ENCODE results near the gene SNX22. TPM values are rescaled to one million over a fixed set of nuclear protein-coding genes. Genes with fewer than 3 reads are reported as not detected.

Gene SNX22
- polyA plus RNA-seq, 2 of the 4 experiments (the other 2 are of a cell fraction) = 0.22 to 1.1 TPM

GRCh38 chr15:64136347-64136746 lies 15.2 kb upstream of the SNX22 start:
- no peaks in the 10 kb centered on the region for H3K4me1 ChIP-seq
- H3K27ac ChIP-seq = no peak overlapping the region
- CTCF ChIA-PET = interaction anchor here (0.6 to 4.2 kb wide), 5 partner anchors 13 to 643 kb away, joined by 3 to 20 read pairs (median 3); no protein-coding TSS in a partner anchor
- DNase-seq (ENCODE audit: low read depth in 1 of 2, low spot score in 1 of 2) (no peak), ATAC-seq (no peak), FAIRE-seq (no peak)
- WGBS (ENCODE audit: missing lambda C conversion rate) = 92% methylated on average over 7 of the region's 7 CpGs
- H3K4me3 ChIP-seq = no peak overlapping the region
- POLR2A ChIA-PET = no interaction called here
- TF ChIP-seq FOSL2 (IDR thresholded peaks at IDR 0.05) (no peak), FOSL2 (CRISPR knock-in tag; IDR thresholded peaks at IDR 0.05) (no peak), POLR2AphosphoS2 (conservative IDR thresholded peaks at IDR 0.05; ENCODE audit: low read length) (no peak), PBX3 (IDR thresholded peaks at IDR 0.05) (no peak), CBX2 (IDR thresholded peaks at IDR 0.05; ENCODE audit: borderline replicate concordance, low read depth) (no peak), CHD4 (IDR thresholded peaks at IDR 0.05; ENCODE audit: borderline replicate concordance) (no peak), MAFK (IDR thresholded peaks at IDR 0.05; ENCODE audit: partially characterized antibody) (no peak), SREBF2 (IDR thresholded peaks at IDR 0.05) (no peak), MYC (IDR thresholded peaks at IDR 0.05; ENCODE audit: borderline replicate concordance, low read length) (no peak), JUNB (IDR thresholded peaks at IDR 0.05) (no peak), CTCF (IDR thresholded peaks at IDR 0.05) (no peak), ZC3H11A (IDR thresholded peaks at IDR 0.05) (no peak)
- H3K9me3 ChIP-seq = no peaks in the 10 kb centered on the region
- no peak overlapping the region for H3K4me2 ChIP-seq

- TF ChIP-seq FOXS1 (CRISPR knock-in tag; IDR thresholded peaks at IDR 0.05) (no peak), NFE2L2 (conservative IDR thresholded peaks at IDR 0.05; ENCODE audit: low read length) (no peak), ZFP36 (IDR thresholded peaks at IDR 0.05; ENCODE audit: borderline replicate concordance, partially characterized antibody) (no peak), RNF2 (IDR thresholded peaks at IDR 0.05; ENCODE audit: borderline replicate concordance, low read depth) (no peak), CHD2 (IDR thresholded peaks at IDR 0.05; ENCODE audit: low read length, partially characterized antibody) (no peak), ZSCAN20 (CRISPR knock-in tag; IDR thresholded peaks at IDR 0.05) (no peak), BHLHE40 (IDR thresholded peaks at IDR 0.05; ENCODE audit: low read depth, low read length) (no peak), CBX8 (IDR thresholded peaks at IDR 0.05) (no peak), EP300 (IDR thresholded peaks at IDR 0.05) (no peak), TP53 (CRISPR knock-in tag; IDR thresholded peaks at IDR 0.05) (no peak), ZC3H11A (IDR thresholded peaks at IDR 0.05) (no peak), GATA3 (IDR thresholded peaks at IDR 0.05; ENCODE audit: borderline replicate concordance) (no peak), NPAS2 (CRISPR knock-in tag; IDR thresholded peaks at IDR 0.05; ENCODE audit: borderline replicate concordance) (no peak)
- TF ChIP-seq, protein P1, sequence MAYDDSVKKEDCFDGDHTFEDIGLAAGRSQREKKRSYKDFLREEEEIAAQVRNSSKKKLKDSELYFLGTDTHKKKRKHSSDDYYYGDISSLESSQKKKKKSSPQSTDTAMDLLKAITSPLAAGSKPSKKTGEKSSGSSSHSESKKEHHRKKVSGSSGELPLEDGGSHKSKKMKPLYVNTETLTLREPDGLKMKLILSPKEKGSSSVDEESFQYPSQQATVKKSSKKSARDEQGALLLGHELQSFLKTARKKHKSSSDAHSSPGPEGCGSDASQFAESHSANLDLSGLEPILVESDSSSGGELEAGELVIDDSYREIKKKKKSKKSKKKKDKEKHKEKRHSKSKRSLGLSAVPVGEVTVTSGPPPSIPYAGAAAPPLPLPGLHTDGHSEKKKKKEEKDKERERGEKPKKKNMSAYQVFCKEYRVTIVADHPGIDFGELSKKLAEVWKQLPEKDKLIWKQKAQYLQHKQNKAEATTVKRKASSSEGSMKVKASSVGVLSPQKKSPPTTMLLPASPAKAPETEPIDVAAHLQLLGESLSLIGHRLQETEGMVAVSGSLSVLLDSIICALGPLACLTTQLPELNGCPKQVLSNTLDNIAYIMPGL (CRISPR knock-in tag; IDR thresholded peaks at IDR 0.05; ENCODE audit: borderline replicate concordance) = no peak
- TF ChIP-seq, protein P2, sequence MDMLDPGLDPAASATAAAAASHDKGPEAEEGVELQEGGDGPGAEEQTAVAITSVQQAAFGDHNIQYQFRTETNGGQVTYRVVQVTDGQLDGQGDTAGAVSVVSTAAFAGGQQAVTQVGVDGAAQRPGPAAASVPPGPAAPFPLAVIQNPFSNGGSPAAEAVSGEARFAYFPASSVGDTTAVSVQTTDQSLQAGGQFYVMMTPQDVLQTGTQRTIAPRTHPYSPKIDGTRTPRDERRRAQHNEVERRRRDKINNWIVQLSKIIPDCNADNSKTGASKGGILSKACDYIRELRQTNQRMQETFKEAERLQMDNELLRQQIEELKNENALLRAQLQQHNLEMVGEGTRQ (IDR thresholded peaks at IDR 0.05) = no peak
- Histone ChIP-seq H3K9me3 (no peaks in the 10 kb centered on the region), H3K27ac (no peak overlapping the region), H3K4me1 (no peaks in the 10 kb centered on the region), H3K4me3 (no peak overlapping the region), H3K4me2 (no peak overlapping the region)
- DNase-seq (ENCODE audit: low read depth in 1 of 2, low spot score in 1 of 2) (no peak), ATAC-seq (peak; percentile 49 to 66; a peak in 5 of 6 replicates), FAIRE-seq (no peak)
- POLR2A ChIA-PET = no interaction called here
- CTCF ChIA-PET = interaction anchor here (1.2 to 4.2 kb wide), 4 partner anchors 9 to 22 kb away, joined by 3 to 20 read pairs (median 5); no protein-coding TSS in a partner anchor
- 90% methylated on average over 7 of the region's 8 CpGs for WGBS (ENCODE audit: missing lambda C conversion rate)
Observed at GRCh38 chr15:64137226-64137833, 14.2 kb upstream of the SNX22 start.

Data from A549 (cell line).